Measurements from ENCODE around the gene ANKS1B. TPM values are rescaled to one million over a fixed set of nuclear protein-coding genes. Genes with fewer than 3 reads are reported as not detected.

The ANKS1B gene
- total RNA-seq, 5 donors from 2014 or later (not counting 1 experiment from before 2014, with no cell fraction given) = 0.18 to 0.47 (median 0.19) TPM; not detected in 2

- ChIA-PET CTCF (interaction anchor here in 1 of 2 donors (0.8 kb wide), 1 partner anchor 773 kb away, joined by 3 read pairs; no protein-coding TSS in a partner anchor), POLR2A (no interaction called here)
- no peaks in the 10 kb centered on the region for H3K4me1 ChIP-seq (ENCODE audit: control insufficient read depth in 1 of 2, extremely low read depth in 1 of 2, insufficient read depth in 2 of 2, low read length in 2 of 2)
- H3K27me3 Mint-ChIP-seq = no peaks in the 10 kb centered on the region
- no peak overlapping the region for H3K27ac ChIP-seq (ENCODE audit: low read length)
- H3K9me3 ChIP-seq = no peaks in the 10 kb centered on the region
- H3K4me3 ChIP-seq (ENCODE audit: control insufficient read depth in 1 of 2, extremely low read depth in 1 of 2, low read length in 1 of 2) = no peak overlapping the region
- H3K4me3 Mint-ChIP-seq = no peak overlapping the region
- H3K9me3 Mint-ChIP-seq = peaks cover 0 to 4% (median 0%) of the 10 kb centered on the region in 3 donors
- ATAC-seq (replicated peaks in 1 of 4) (no peak), DNase-seq (no peak)
- no peak overlapping the region for H3K27ac Mint-ChIP-seq
- no peaks in the 10 kb centered on the region for H3K27me3 ChIP-seq (replicated peaks in 1 of 2; ENCODE audit: control insufficient read depth in 2 of 2, extremely low read depth in 1 of 2, insufficient read depth in 2 of 2, low read length in 1 of 2)
- no peaks in the 10 kb centered on the region for H3K36me3 Mint-ChIP-seq
- no CpG with 5 or more reads among the region's 1 CpG for WGBS (ENCODE audit: insufficient coverage)
- no peaks in the 10 kb centered on the region for H3K36me3 ChIP-seq (ENCODE audit: control insufficient read depth in 2 of 2, extremely low read depth in 1 of 2, insufficient read depth in 1 of 2, low read length in 1 of 2)
- no peaks in the 10 kb centered on the region for H3K4me1 Mint-ChIP-seq
Observed at GRCh38 chr12:99658671-99659349, 325.9 kb downstream of the ANKS1B start.

DNA sequence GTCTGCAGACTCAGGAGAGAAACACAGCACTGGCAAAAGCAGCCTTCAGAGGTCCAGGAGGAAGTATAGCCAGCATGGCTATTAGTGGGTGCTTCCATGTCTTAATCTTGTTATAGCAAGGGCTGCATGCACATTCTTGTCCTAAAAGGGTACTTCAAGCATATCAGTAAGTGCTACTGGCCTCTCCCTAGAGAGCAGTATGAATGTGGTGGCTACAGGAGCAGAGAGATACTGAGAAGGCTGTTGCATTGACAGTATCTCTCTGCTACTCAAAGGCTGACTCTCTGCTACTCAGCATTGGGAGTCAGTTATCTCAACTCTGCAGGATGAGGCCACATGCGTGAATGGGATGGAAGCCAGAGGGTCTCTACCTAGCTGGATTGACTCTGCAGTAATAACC, 335.2 kb downstream of the ANKS1B start:
- 60% methylated on average over 1 of the region's 1 CpG for WGBS (ENCODE audit: insufficient coverage)

GRCh38 chr12:99648183-99648582, 336.6 kb downstream of the ANKS1B start:
- ChIA-PET POLR2A (no interaction called here), CTCF (no interaction called here)
- Histone ChIP-seq H3K36me3 (ENCODE audit: control insufficient read depth in 2 of 2, extremely low read depth in 1 of 2, insufficient read depth in 1 of 2, low read length in 1 of 2) (no peaks in the 10 kb centered on the region), H3K9me3 (no peaks in the 10 kb centered on the region), H3K4me1 (ENCODE audit: control insufficient read depth in 1 of 2, extremely low read depth in 1 of 2, insufficient read depth in 2 of 2, low read length in 2 of 2) (no peaks in the 10 kb centered on the region), H3K27me3 (replicated peaks in 1 of 2; ENCODE audit: control insufficient read depth in 2 of 2, extremely low read depth in 1 of 2, insufficient read depth in 2 of 2, low read length in 1 of 2) (no peaks in the 10 kb centered on the region), H3K4me3 (ENCODE audit: control insufficient read depth in 1 of 2, extremely low read depth in 1 of 2, low read length in 1 of 2) (no peak overlapping the region), H3K27ac (ENCODE audit: low read length) (no peak overlapping the region)
- Mint-ChIP-seq H3K36me3 (no peaks in the 10 kb centered on the region), H3K4me1 (no peaks in the 10 kb centered on the region), H3K27ac (no peak overlapping the region), H3K4me3 (no peak overlapping the region), H3K27me3 (no peaks in the 10 kb centered on the region), H3K9me3 (peaks cover 0 to 4% (median under 1%) of the 10 kb centered on the region in 3 donors)
- WGBS (ENCODE audit: insufficient coverage) = 72% methylated on average over 10 of the region's 14 CpGs
- DNase-seq (no peak), ATAC-seq (replicated peaks in 1 of 4) (no peak)

More for the DNA sequence above, 335.2 kb downstream of the ANKS1B start:
- Mint-ChIP-seq H3K9me3 (no peaks in the 10 kb centered on the region), H3K36me3 (no peaks in the 10 kb centered on the region), H3K27me3 (no peaks in the 10 kb centered on the region), H3K4me1 (no peaks in the 10 kb centered on the region), H3K4me3 (no peak overlapping the region), H3K27ac (no peak overlapping the region)
- CTCF ChIA-PET = no interaction called here
- no peaks in the 10 kb centered on the region for H3K9me3 ChIP-seq
- H3K4me1 ChIP-seq (ENCODE audit: control insufficient read depth in 1 of 2, extremely low read depth in 1 of 2, insufficient read depth in 2 of 2, low read length in 2 of 2) = no peaks in the 10 kb centered on the region
- H3K27me3 ChIP-seq (replicated peaks in 1 of 2; ENCODE audit: control insufficient read depth in 2 of 2, extremely low read depth in 1 of 2, insufficient read depth in 2 of 2, low read length in 1 of 2) = no peaks in the 10 kb centered on the region
- no peak overlapping the region for H3K27ac ChIP-seq (ENCODE audit: low read length)
- no peaks in the 10 kb centered on the region for H3K36me3 ChIP-seq (ENCODE audit: control insufficient read depth in 2 of 2, extremely low read depth in 1 of 2, insufficient read depth in 1 of 2, low read length in 1 of 2)
- no peak for ATAC-seq (replicated peaks in 1 of 4)
- DNase-seq = no peak
- no peak overlapping the region for H3K4me3 ChIP-seq (ENCODE audit: control insufficient read depth in 1 of 2, extremely low read depth in 1 of 2, low read length in 1 of 2)
- POLR2A ChIA-PET = no interaction called here

- H3K4me3 Mint-ChIP-seq = no peak within 1 kb of the TSS
- no peaks in the 10 kb centered on the region for H3K4me1 Mint-ChIP-seq
- no peaks in the 10 kb centered on the region for H3K9me3 ChIP-seq
- no peaks in the 10 kb centered on the region for H3K36me3 ChIP-seq (ENCODE audit: control insufficient read depth in 2 of 2, extremely low read depth in 1 of 2, insufficient read depth in 1 of 2, low read length in 1 of 2)
- POLR2A ChIA-PET = no interaction called here
- H3K4me3 ChIP-seq (ENCODE audit: control insufficient read depth in 1 of 2, extremely low read depth in 1 of 2, low read length in 1 of 2) = no peak within 1 kb of the TSS
- H3K27me3 ChIP-seq (replicated peaks in 1 of 2; ENCODE audit: control insufficient read depth in 2 of 2, extremely low read depth in 1 of 2, insufficient read depth in 2 of 2, low read length in 1 of 2) = no peaks in the 10 kb centered on the region
- DNase-seq = no peak
- no peaks in the 10 kb centered on the region for H3K4me1 ChIP-seq (ENCODE audit: control insufficient read depth in 1 of 2, extremely low read depth in 1 of 2, insufficient read depth in 2 of 2, low read length in 2 of 2)
- H3K36me3 Mint-ChIP-seq = no peaks in the 10 kb centered on the region
- no peak within 1 kb of the TSS for H3K27ac Mint-ChIP-seq
- H3K27ac ChIP-seq (ENCODE audit: low read length) = no peak within 1 kb of the TSS
- CTCF ChIA-PET = no interaction called here
- H3K27me3 Mint-ChIP-seq = no peaks in the 10 kb centered on the region
- H3K9me3 Mint-ChIP-seq = peaks cover 0 to 5% (median 4%) of the 10 kb centered on the region in 3 donors
- WGBS (ENCODE audit: insufficient coverage) = 80% methylated on average over 4 of the region's 4 CpGs
- ATAC-seq (replicated peaks in 1 of 4) = no peak
Observed at GRCh38 chr12:99647453-99647852, 337.3 kb downstream of the ANKS1B start, which contains the start of gene GARIN6. Gene GARIN6, plus strand, starts transcription at chr12:99647753. Its CDS starts 422 bp downstream, at chr12:99648175.

- H3K9me3 Mint-ChIP-seq = peaks cover 0 to 5% (median 4%) of the 10 kb centered on the region in 3 donors
- no peak overlapping the region for H3K27ac Mint-ChIP-seq
- ChIA-PET POLR2A (no interaction called here), CTCF (no interaction called here)
- H3K36me3 Mint-ChIP-seq = no peaks in the 10 kb centered on the region
- no peaks in the 10 kb centered on the region for H3K9me3 ChIP-seq
- no peaks in the 10 kb centered on the region for H3K27me3 Mint-ChIP-seq
- no peak overlapping the region for H3K4me3 ChIP-seq (ENCODE audit: control insufficient read depth in 1 of 2, extremely low read depth in 1 of 2, low read length in 1 of 2)
- H3K27me3 ChIP-seq (replicated peaks in 1 of 2; ENCODE audit: control insufficient read depth in 2 of 2, extremely low read depth in 1 of 2, insufficient read depth in 2 of 2, low read length in 1 of 2) = no peaks in the 10 kb centered on the region
- no peaks in the 10 kb centered on the region for H3K4me1 Mint-ChIP-seq
- no peak overlapping the region for H3K27ac ChIP-seq (ENCODE audit: low read length)
- H3K36me3 ChIP-seq (ENCODE audit: control insufficient read depth in 2 of 2, extremely low read depth in 1 of 2, insufficient read depth in 1 of 2, low read length in 1 of 2) = no peaks in the 10 kb centered on the region
- H3K4me1 ChIP-seq (ENCODE audit: control insufficient read depth in 1 of 2, extremely low read depth in 1 of 2, insufficient read depth in 2 of 2, low read length in 2 of 2) = no peaks in the 10 kb centered on the region
- ATAC-seq (replicated peaks in 1 of 4) (no peak), DNase-seq (no peak)
- no peak overlapping the region for H3K4me3 Mint-ChIP-seq
- no CpG with 5 or more reads among the region's 2 CpGs for WGBS (ENCODE audit: insufficient coverage)
Observed at GRCh38 chr12:99644629-99645028, 340.1 kb downstream of the ANKS1B start.

DNA sequence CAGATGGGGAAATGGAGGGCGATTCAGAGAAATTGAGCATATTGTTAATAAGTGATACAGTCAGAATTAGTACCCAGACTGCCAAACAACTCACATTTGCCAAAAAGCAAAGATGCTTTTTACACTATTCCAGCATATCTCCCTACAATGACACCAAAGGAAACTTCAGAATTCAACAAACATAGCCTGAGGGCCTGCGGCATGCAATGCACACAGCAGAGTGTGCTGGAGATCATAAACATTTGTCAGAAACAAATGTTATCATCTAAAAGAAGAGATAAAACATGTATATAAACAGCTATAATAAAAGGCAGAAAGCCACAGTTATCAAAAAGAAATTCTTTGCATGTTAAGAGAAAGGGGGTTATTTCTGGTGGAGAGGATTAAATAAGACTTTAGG, 357.3 kb downstream of the ANKS1B start:
- Mint-ChIP-seq H3K27ac (no peak overlapping the region), H3K4me3 (no peak overlapping the region), H3K27me3 (no peaks in the 10 kb centered on the region), H3K4me1 (no peaks in the 10 kb centered on the region), H3K9me3 (peaks cover 0 to 3% (median 0%) of the 10 kb centered on the region in 3 donors), H3K36me3 (no peaks in the 10 kb centered on the region)
- ChIA-PET CTCF (no interaction called here), POLR2A (no interaction called here)
- H3K9me3 ChIP-seq = no peaks in the 10 kb centered on the region
- H3K36me3 ChIP-seq (ENCODE audit: control insufficient read depth in 2 of 2, extremely low read depth in 1 of 2, insufficient read depth in 1 of 2, low read length in 1 of 2) = no peaks in the 10 kb centered on the region
- ATAC-seq (replicated peaks in 1 of 4) = no peak
- H3K27me3 ChIP-seq (replicated peaks in 1 of 2; ENCODE audit: control insufficient read depth in 2 of 2, extremely low read depth in 1 of 2, insufficient read depth in 2 of 2, low read length in 1 of 2) = no peaks in the 10 kb centered on the region
- no peak for DNase-seq
- H3K4me3 ChIP-seq (ENCODE audit: control insufficient read depth in 1 of 2, extremely low read depth in 1 of 2, low read length in 1 of 2) = no peak overlapping the region
- H3K4me1 ChIP-seq (ENCODE audit: control insufficient read depth in 1 of 2, extremely low read depth in 1 of 2, insufficient read depth in 2 of 2, low read length in 2 of 2) = no peaks in the 10 kb centered on the region
- no peak overlapping the region for H3K27ac ChIP-seq (ENCODE audit: low read length)
- no CpG with 5 or more reads among the region's 2 CpGs for WGBS (ENCODE audit: insufficient coverage)
